Mesodermal cell (in vitro differentiated cells): ENCODE results near the gene FBXO30. TPM values are rescaled to one million over a fixed set of nuclear protein-coding genes. Genes with fewer than 3 reads are reported as not detected.

Experiments used
- H3K27ac ChIP-seq: 2 replicates; pipeline ENCODE4 v1.7.0; 2013; ENCODE audit warnings: mild to moderate bottlenecking, low read depth, low read length, moderate library complexity; ENCODE audit not compliant: severe bottlenecking
- H3K36me3 ChIP-seq: 2 replicates; pipeline ENCODE4 v1.7.1; 2013; ENCODE audit warnings: mild to moderate bottlenecking, low read length, moderate library complexity; ENCODE audit not compliant: control insufficient read depth, insufficient read depth
- H3K4me1 ChIP-seq: one replicate; pipeline ENCODE4 v1.7.1; 2013; ENCODE audit warnings: mild to moderate bottlenecking, low read length; ENCODE audit not compliant: insufficient read depth, control insufficient read depth, poor library complexity, severe bottlenecking
- H3K4me3 ChIP-seq: 2 replicates; pipeline ENCODE4 v1.7.0; 2013; ENCODE audit warnings: low read length, control low read depth, mild to moderate bottlenecking; ENCODE audit not compliant: insufficient read depth, poor library complexity, severe bottlenecking; ENCODE audit errors: extremely low read depth
- H3K9me3 ChIP-seq: 2 replicates; pipeline ENCODE4 v1.7.1; 2013; ENCODE audit warnings: mild to moderate bottlenecking, low read length, moderate library complexity; ENCODE audit not compliant: control insufficient read depth
- WGBS, 2 experiments: methylation state at CpG; one replicate each; pipeline ENCODE4 v1.1.5; 2013; ENCODE audit warnings: missing lambda C conversion rate in 2 of 2; ENCODE audit not compliant: insufficient coverage in 2 of 2; 5-methylcytosine and 5-hydroxymethylcytosine counted together
- polyA plus RNA-seq, 2 experiments: library from polyadenylated mRNA; stranded (reverse); fragments of 50-300 nt; gene quantifications; one replicate each; pipeline ENCODE4 v1.2.3, GENCODE V29; 2013

The FBXO30 gene
- polyA plus RNA-seq (2013, experiment 1 of 2), result 10.2 TPM
- 11.7 TPM for polyA plus RNA-seq (2013, experiment 2 of 2)

GRCh38 chr6:145814501-145815308 is at the start of gene FBXO30:
TSS of gene FBXO30 (minus strand) at chr6:145814795. CDS start at chr6:145806405, 8,390 bp downstream.
- Histone ChIP-seq H3K4me1 (peaks cover 6% of the 10 kb centered on the region), H3K4me3 (peak within 1 kb of the TSS; percentile 67), H3K9me3 (no peaks in the 10 kb centered on the region), H3K27ac (peak within 1 kb of the TSS; percentile 97), H3K36me3 (no peaks in the 10 kb centered on the region)
- WGBS, 2 experiments, result 0% methylated on average over 51 to 54 of the region's 88 CpGs

- Histone ChIP-seq H3K27ac (no peak overlapping the region), H3K4me1 (no peaks in the 10 kb centered on the region), H3K9me3 (peaks cover 5% of the 10 kb centered on the region), H3K36me3 (no peaks in the 10 kb centered on the region), H3K4me3 (no peak overlapping the region)
- WGBS, 2 experiments, result 100% methylated on average over 1 of the region's 2 CpGs; no CpG with 5 or more reads in 1 of the 2 experiments
Observed at GRCh38 chr6:145863988-145864616, 49.5 kb upstream of the FBXO30 start.

GRCh38 chr6:145863366-145863765 is 48.8 kb upstream of the FBXO30 start:
- H3K4me3 ChIP-seq, result no peak overlapping the region
- no peaks in the 10 kb centered on the region for H3K36me3 ChIP-seq
- H3K9me3 ChIP-seq, result peaks cover 5% of the 10 kb centered on the region
- no peaks in the 10 kb centered on the region for H3K4me1 ChIP-seq
- no peak overlapping the region for H3K27ac ChIP-seq
- WGBS, 2 experiments, result 60% methylated on average over 1 of the region's 1 CpG; no CpG with 5 or more reads in 1 of the 2 experiments

GRCh38 chr6:145860562-145860961 is 46.0 kb upstream of the FBXO30 start:
- Histone ChIP-seq H3K9me3 (peaks cover 5% of the 10 kb centered on the region), H3K27ac (no peak overlapping the region), H3K4me1 (no peaks in the 10 kb centered on the region), H3K36me3 (no peaks in the 10 kb centered on the region), H3K4me3 (no peak overlapping the region)
- no CpG with 5 or more reads among the region's 1 CpG for WGBS, 2 experiments

GRCh38 chr6:145850671-145851070 is 36.1 kb upstream of the FBXO30 start:
- Histone ChIP-seq H3K36me3 (no peaks in the 10 kb centered on the region), H3K4me3 (no peak overlapping the region), H3K9me3 (no peaks in the 10 kb centered on the region), H3K4me1 (peaks cover 6% of the 10 kb centered on the region), H3K27ac (no peak overlapping the region)
- WGBS, 2 experiments, result 100% methylated on average over 1 of the region's 2 CpGs; no CpG with 5 or more reads in 1 of the 2 experiments

- no peaks in the 10 kb centered on the region for H3K36me3 ChIP-seq
- no peaks in the 10 kb centered on the region for H3K9me3 ChIP-seq
- WGBS, 2 experiments, result 93 to 100% methylated on average over 2 of the region's 2 CpGs
- no peak overlapping the region for H3K4me3 ChIP-seq
- H3K4me1 ChIP-seq, result peaks cover 6% of the 10 kb centered on the region
- no peak overlapping the region for H3K27ac ChIP-seq
Observed at GRCh38 chr6:145848541-145848940, 33.9 kb upstream of the FBXO30 start.

- Histone ChIP-seq H3K4me1 (peaks cover 6% of the 10 kb centered on the region), H3K27ac (no peak overlapping the region), H3K4me3 (no peak overlapping the region), H3K36me3 (no peaks in the 10 kb centered on the region), H3K9me3 (no peaks in the 10 kb centered on the region)
- WGBS, 2 experiments, result 76 to 91% methylated on average over 3 of the region's 3 CpGs
Observed at GRCh38 chr6:145845557-145845956, 31.0 kb upstream of the FBXO30 start.

GRCh38 chr6:145844933-145845540 is 30.4 kb upstream of the FBXO30 start:
- 80 to 100% methylated on average over 1 of the region's 4 CpGs for WGBS, 2 experiments
- Histone ChIP-seq H3K9me3 (no peaks in the 10 kb centered on the region), H3K27ac (no peak overlapping the region), H3K36me3 (no peaks in the 10 kb centered on the region), H3K4me1 (peaks cover 4% of the 10 kb centered on the region), H3K4me3 (no peak overlapping the region)

GRCh38 chr6:145842693-145843546 is 28.3 kb upstream of the FBXO30 start:
- H3K36me3 ChIP-seq, result no peaks in the 10 kb centered on the region
- H3K27ac ChIP-seq, result no peak overlapping the region
- H3K4me1 ChIP-seq, result peaks cover under 1% of the 10 kb centered on the region
- WGBS, 2 experiments, result 90 to 100% methylated on average over 1 to 2 of the region's 3 CpGs
- no peaks in the 10 kb centered on the region for H3K9me3 ChIP-seq
- no peak overlapping the region for H3K4me3 ChIP-seq

GRCh38 chr6:145841668-145842067 is 27.1 kb upstream of the FBXO30 start:
- no peaks in the 10 kb centered on the region for H3K9me3 ChIP-seq
- no peak overlapping the region for H3K27ac ChIP-seq
- H3K36me3 ChIP-seq, result no peaks in the 10 kb centered on the region
- H3K4me1 ChIP-seq, result peaks cover 3% of the 10 kb centered on the region
- no peak overlapping the region for H3K4me3 ChIP-seq
- 88 to 89% methylated on average over 2 of the region's 2 CpGs for WGBS, 2 experiments
